HCT116 (cell line): Measurements from ENCODE around the gene CD8B2. TPM values are rescaled to one million over a fixed set of nuclear protein-coding genes. Genes with fewer than 3 reads are reported as not detected.

Experiments
- ATAC-seq: fragments of 200-7000 bp; cut with Tn5 transposase; 2 replicates; pipeline ENCODE4 v1.9.1; 2020; ENCODE audit warnings: mild to moderate bottlenecking, moderate library complexity
- BruUV-seq: library from RNA; stranded (reverse); fragments of 400-500 nt; replicated peaks from 2 replicates; lab custom pipeline; 2021; lab: Mats Ljungman, UMichigan
- CTCF ChIA-PET: fragments of 300-600 bp; sonication (Branson Sonifier 250); formaldehyde crosslinking; loops from one replicate; lab custom pipeline; 2021; ENCODE audit warnings: antibody characterized with exemption; lab: Charles Lee
- POLR2A ChIA-PET: fragments of 300-600, 350-600 bp; sonication (Branson Sonifier 250); formaldehyde crosslinking; loops from one replicate; lab custom pipeline; 2021; ENCODE audit warnings: antibody characterized with exemption; lab: Charles Lee
- RAD21 ChIA-PET, 2 experiments: fragments of 300-600 bp; sonication (Branson Sonifier 250); formaldehyde crosslinking; loops; one replicate each; lab custom pipeline; 2023; ENCODE audit warnings: low total read pairs in 2 of 2; ENCODE audit not compliant: uncharacterized antibody in 2 of 2, unreplicated experiment in 2 of 2, low non-redundant PET in 1 of 2; lab: Charles Lee
- DNase-seq: peaks from one replicate; pipeline ENCODE4 v3.0.0-alpha.2; 2010; ENCODE audit warnings: low read depth, low spot score
- H2AFZ ChIP-seq: fragments of 200-600 bp; shearing (Covaris generic), sonication (generic); 2 replicates; pipeline ENCODE4 v1.6.1; 2017; ENCODE audit warnings: low read depth, mixed run types, mixed read lengths, antibody characterized with exemption, low read length; ENCODE audit not compliant: poor library complexity, severe bottlenecking
- H3K27ac ChIP-seq: 2 replicates; pipeline ENCODE4 v1.5.1; 2012; ENCODE audit warnings: low read depth, low read length
- H3K27me3 ChIP-seq: fragments of 200-600 bp; sonication (generic); 2 replicates; pipeline ENCODE4 v1.6.1; 2016; ENCODE audit warnings: mixed run types, low read length, mixed read lengths; ENCODE audit not compliant: insufficient read depth
- H3K36me3 ChIP-seq, 2 experiments: fragments of 200-500 bp in 1 of 2; fragments of 200-600 bp in 1 of 2; sonication (Bioruptor generic) in 1 of 2; sonication (generic) in 1 of 2; 2 replicates each; pipeline versions ENCODE4 v1.5.1 to v1.6.1; 2014 to 2016; ENCODE audit warnings: low read length in 2 of 2, inconsistent platforms in 1 of 2, mixed read lengths in 1 of 2, mixed run types in 1 of 2; ENCODE audit not compliant: insufficient read depth in 2 of 2, control insufficient read depth in 1 of 2
- H3K4me1 ChIP-seq, 2 experiments: fragments of 200-600 bp in 1 of 2; sonication (generic) in 1 of 2; 2 replicates each; pipeline versions ENCODE4 v1.5.1 to v1.6.1; 2012 to 2017; ENCODE audit warnings: low read length in 2 of 2, inconsistent platforms in 1 of 2, mild to moderate bottlenecking in 1 of 2, mixed read lengths in 1 of 2, mixed run types in 1 of 2, moderate library complexity in 1 of 2; ENCODE audit not compliant: insufficient read depth in 2 of 2, control insufficient read depth in 1 of 2
- H3K4me2 ChIP-seq: fragments of 200-600 bp; sonication (generic); 2 replicates; pipeline ENCODE4 v1.6.1; 2017; ENCODE audit warnings: mixed run types, low read length, mixed read lengths
- H3K4me3 ChIP-seq, 2 experiments: fragments of 200-600 bp in 1 of 2; sonication (generic) in 1 of 2; replicated peaks in 1 of 2; 2 replicates each; pipeline ENCODE4 v1.5.1; 2011 to 2016; ENCODE audit warnings: low read length in 2 of 2, control low read depth in 1 of 2, low read depth in 1 of 2, mild to moderate bottlenecking in 1 of 2, mixed read lengths in 1 of 2, mixed run types in 1 of 2
- H3K79me2 ChIP-seq: fragments of 200-600 bp; sonication (generic); 2 replicates; pipeline ENCODE4 v1.6.1; 2017; ENCODE audit warnings: mild to moderate bottlenecking, mixed run types, low read length, moderate library complexity, mixed read lengths; ENCODE audit not compliant: insufficient read depth
- H3K9ac ChIP-seq: fragments of 200-600 bp; sonication (generic); 2 replicates; pipeline ENCODE4 v1.6.1; 2016; ENCODE audit warnings: low read length, mixed read lengths
- H3K9me2 ChIP-seq: fragments of 200-600 bp; sonication (generic), shearing (Covaris generic); 2 replicates; pipeline ENCODE4 v1.6.1; 2017; ENCODE audit warnings: mixed run types, mild to moderate bottlenecking, moderate library complexity; ENCODE audit not compliant: insufficient read depth
- H3K9me3 ChIP-seq, 2 experiments: fragments of 200-500 bp in 1 of 2; fragments of 200-600 bp in 1 of 2; sonication (Bioruptor generic) in 1 of 2; sonication (generic) in 1 of 2; 2 replicates each; pipeline ENCODE4 v1.6.1; 2014 to 2017; ENCODE audit warnings: low read length in 2 of 2, mixed read lengths in 2 of 2, inconsistent platforms in 1 of 2, low read depth in 1 of 2, mild to moderate bottlenecking in 1 of 2, mixed run types in 1 of 2, moderate library complexity in 1 of 2; ENCODE audit not compliant: control insufficient read depth in 1 of 2, insufficient read depth in 1 of 2
- H4K20me1 ChIP-seq: fragments of 200-600 bp; sonication (generic), shearing (Covaris generic); 2 replicates; pipeline ENCODE4 v1.6.1; 2017; ENCODE audit warnings: mixed run types, mild to moderate bottlenecking, moderate library complexity; ENCODE audit not compliant: insufficient read depth
- ELF1 ChIP-seq: IDR thresholded peaks from 2 replicates; pipeline ENCODE4 v1.6.1; 2012; ENCODE audit warnings: low read depth, borderline replicate concordance
- EZH2 ChIP-seq: fragments of 200-600 bp; sonication (generic); IDR thresholded peaks from 2 replicates; pipeline ENCODE4 v1.6.1; 2017; ENCODE audit warnings: antibody characterized with exemption, mixed run types
- EZH2phosphoT487 ChIP-seq: fragments of 200-600 bp; IDR thresholded peaks from 2 replicates; pipeline ENCODE4 v1.6.1; 2018; ENCODE audit warnings: antibody characterized with exemption, borderline replicate concordance
- JUND ChIP-seq: IDR thresholded peaks from 2 replicates; pipeline ENCODE4 v1.6.1; 2012
- POLR2A ChIP-seq: IDR thresholded peaks from 2 replicates; pipeline ENCODE4 v1.7.0; 2011; ENCODE audit warnings: borderline replicate concordance; ENCODE audit not compliant: insufficient read depth, insufficient read length; ENCODE audit errors: extremely low read depth
- POLR2AphosphoS5 ChIP-seq: IDR thresholded peaks from 2 replicates; pipeline ENCODE4 v1.6.1; 2011; ENCODE audit warnings: mild to moderate bottlenecking, low read depth, low read length, moderate library complexity
- intact Hi-C: fragments of 100-400 bp; cut with micrococcal nuclease; formaldehyde crosslinking; loops from 2 replicates; pipeline ENCODE4 v1.10.0; 2022
- total RNA-seq: library from RNA; stranded (reverse); gene quantifications from one replicate; pipeline ENCODE4 v1.2.1, GENCODE V29; 2021; ENCODE audit not compliant: unreplicated experiment
- TF ChIP-seq, protein P1 (sequence below): IDR thresholded peaks from 2 replicates; pipeline ENCODE4 v1.6.1; 2012
- TF ChIP-seq, protein P2 (sequence below): IDR thresholded peaks from 2 replicates; pipeline ENCODE4 v1.6.1; 2012; ENCODE audit warnings: low read depth
- TF ChIP-seq, protein P3 (sequence below): IDR thresholded peaks from 2 replicates; pipeline ENCODE4 v1.6.1; 2011; ENCODE audit warnings: mild to moderate bottlenecking, low read length, moderate library complexity; ENCODE audit not compliant: insufficient replicate concordance; ENCODE audit errors: extremely low read depth
- TF ChIP-seq, protein P4 (sequence below), 3 experiments: fragments of 200-600 bp in 1 of 3; sonication (generic) in 1 of 3; IDR thresholded peaks in 2 of 3; conservative IDR thresholded peaks in 1 of 3; 2 replicates each; pipeline ENCODE4 v1.5.1; 2012 to 2017; ENCODE audit warnings: low read depth in 2 of 3, low read length in 2 of 3, antibody characterized with exemption in 1 of 3, borderline replicate concordance in 1 of 3, control low read depth in 1 of 3, mild to moderate bottlenecking in 1 of 3, mixed read lengths in 1 of 3, mixed run types in 1 of 3, moderate library complexity in 1 of 3; ENCODE audit not compliant: insufficient read depth in 1 of 3

The CD8B2 gene
- total RNA-seq, 1 experiment from 2014 or later: not detected

DNA sequence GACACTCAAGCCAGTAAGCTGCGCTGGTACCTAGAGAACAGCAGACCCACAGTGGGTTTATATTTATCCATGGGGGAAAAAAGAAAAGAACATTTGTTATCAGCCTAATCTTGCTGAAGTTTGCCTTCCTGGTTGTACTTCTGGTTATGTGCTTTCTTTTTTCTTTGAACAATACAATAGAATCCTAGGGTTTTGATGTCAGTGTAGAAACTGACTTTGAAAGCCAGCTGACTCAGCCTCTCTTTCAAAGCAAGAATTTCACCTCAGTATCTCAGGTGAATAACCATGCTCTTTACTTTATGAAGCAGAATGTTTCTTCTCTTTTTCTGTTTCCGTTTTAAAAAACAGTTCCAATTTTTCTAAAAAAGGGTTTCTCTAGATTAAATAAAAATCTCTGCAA is 78.4 kb downstream of the CD8B2 start:
- H2AFZ ChIP-seq: no peak overlapping the region

More for the DNA sequence above, 78.4 kb downstream of the CD8B2 start:
- H3K4me2 ChIP-seq: no peak overlapping the region
- DNase-seq (no peak), ATAC-seq (no peak)
- H3K9ac ChIP-seq: no peak overlapping the region
- peaks cover 9% of the 10 kb centered on the region; the same call in 1 of the 2 replicates for H3K27me3 ChIP-seq
- no peak overlapping the region for H3K27ac ChIP-seq
- H3K9me3 ChIP-seq: no peaks in the 10 kb centered on the region
- ChIA-PET CTCF (interaction anchor here (0.5 to 4.2 kb wide), 2 partner anchors 17 to 992 kb away, joined by 5 to 45 read pairs; no protein-coding TSS in a partner anchor), POLR2A (no interaction called here), RAD21 (no interaction called here)
- H3K79me2 ChIP-seq: no peaks in the 10 kb centered on the region
- intact Hi-C loops: no loop called here
- BruUV-seq: no TSS peak
- TF ChIP-seq JUND (no peak), POLR2A (no peak), ELF1 (no peak), EZH2phosphoT487 (no peak), POLR2AphosphoS5 (no peak), EZH2 (no peak)
- TF ChIP-seq, protein P1, sequence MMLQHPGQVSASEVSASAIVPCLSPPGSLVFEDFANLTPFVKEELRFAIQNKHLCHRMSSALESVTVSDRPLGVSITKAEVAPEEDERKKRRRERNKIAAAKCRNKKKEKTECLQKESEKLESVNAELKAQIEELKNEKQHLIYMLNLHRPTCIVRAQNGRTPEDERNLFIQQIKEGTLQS: no peak
- TF ChIP-seq, protein P2, sequence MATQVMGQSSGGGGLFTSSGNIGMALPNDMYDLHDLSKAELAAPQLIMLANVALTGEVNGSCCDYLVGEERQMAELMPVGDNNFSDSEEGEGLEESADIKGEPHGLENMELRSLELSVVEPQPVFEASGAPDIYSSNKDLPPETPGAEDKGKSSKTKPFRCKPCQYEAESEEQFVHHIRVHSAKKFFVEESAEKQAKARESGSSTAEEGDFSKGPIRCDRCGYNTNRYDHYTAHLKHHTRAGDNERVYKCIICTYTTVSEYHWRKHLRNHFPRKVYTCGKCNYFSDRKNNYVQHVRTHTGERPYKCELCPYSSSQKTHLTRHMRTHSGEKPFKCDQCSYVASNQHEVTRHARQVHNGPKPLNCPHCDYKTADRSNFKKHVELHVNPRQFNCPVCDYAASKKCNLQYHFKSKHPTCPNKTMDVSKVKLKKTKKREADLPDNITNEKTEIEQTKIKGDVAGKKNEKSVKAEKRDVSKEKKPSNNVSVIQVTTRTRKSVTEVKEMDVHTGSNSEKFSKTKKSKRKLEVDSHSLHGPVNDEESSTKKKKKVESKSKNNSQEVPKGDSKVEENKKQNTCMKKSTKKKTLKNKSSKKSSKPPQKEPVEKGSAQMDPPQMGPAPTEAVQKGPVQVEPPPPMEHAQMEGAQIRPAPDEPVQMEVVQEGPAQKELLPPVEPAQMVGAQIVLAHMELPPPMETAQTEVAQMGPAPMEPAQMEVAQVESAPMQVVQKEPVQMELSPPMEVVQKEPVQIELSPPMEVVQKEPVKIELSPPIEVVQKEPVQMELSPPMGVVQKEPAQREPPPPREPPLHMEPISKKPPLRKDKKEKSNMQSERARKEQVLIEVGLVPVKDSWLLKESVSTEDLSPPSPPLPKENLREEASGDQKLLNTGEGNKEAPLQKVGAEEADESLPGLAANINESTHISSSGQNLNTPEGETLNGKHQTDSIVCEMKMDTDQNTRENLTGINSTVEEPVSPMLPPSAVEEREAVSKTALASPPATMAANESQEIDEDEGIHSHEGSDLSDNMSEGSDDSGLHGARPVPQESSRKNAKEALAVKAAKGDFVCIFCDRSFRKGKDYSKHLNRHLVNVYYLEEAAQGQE: no peak
- TF ChIP-seq, protein P3, sequence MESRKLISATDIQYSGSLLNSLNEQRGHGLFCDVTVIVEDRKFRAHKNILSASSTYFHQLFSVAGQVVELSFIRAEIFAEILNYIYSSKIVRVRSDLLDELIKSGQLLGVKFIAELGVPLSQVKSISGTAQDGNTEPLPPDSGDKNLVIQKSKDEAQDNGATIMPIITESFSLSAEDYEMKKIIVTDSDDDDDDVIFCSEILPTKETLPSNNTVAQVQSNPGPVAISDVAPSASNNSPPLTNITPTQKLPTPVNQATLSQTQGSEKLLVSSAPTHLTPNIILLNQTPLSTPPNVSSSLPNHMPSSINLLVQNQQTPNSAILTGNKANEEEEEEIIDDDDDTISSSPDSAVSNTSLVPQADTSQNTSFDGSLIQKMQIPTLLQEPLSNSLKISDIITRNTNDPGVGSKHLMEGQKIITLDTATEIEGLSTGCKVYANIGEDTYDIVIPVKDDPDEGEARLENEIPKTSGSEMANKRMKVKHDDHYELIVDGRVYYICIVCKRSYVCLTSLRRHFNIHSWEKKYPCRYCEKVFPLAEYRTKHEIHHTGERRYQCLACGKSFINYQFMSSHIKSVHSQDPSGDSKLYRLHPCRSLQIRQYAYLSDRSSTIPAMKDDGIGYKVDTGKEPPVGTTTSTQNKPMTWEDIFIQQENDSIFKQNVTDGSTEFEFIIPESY: no peak
- TF ChIP-seq, protein P4, sequence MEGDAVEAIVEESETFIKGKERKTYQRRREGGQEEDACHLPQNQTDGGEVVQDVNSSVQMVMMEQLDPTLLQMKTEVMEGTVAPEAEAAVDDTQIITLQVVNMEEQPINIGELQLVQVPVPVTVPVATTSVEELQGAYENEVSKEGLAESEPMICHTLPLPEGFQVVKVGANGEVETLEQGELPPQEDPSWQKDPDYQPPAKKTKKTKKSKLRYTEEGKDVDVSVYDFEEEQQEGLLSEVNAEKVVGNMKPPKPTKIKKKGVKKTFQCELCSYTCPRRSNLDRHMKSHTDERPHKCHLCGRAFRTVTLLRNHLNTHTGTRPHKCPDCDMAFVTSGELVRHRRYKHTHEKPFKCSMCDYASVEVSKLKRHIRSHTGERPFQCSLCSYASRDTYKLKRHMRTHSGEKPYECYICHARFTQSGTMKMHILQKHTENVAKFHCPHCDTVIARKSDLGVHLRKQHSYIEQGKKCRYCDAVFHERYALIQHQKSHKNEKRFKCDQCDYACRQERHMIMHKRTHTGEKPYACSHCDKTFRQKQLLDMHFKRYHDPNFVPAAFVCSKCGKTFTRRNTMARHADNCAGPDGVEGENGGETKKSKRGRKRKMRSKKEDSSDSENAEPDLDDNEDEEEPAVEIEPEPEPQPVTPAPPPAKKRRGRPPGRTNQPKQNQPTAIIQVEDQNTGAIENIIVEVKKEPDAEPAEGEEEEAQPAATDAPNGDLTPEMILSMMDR (IDR thresholded peaks at IDR 0.05 in 2 of 3, conservative IDR thresholded peaks at IDR 0.05 in 1 of 3; ENCODE audit: borderline replicate concordance in 1 of 3, insufficient read depth in 1 of 3, low read depth in 2 of 3, low read length in 2 of 3): no peak
- no peak overlapping the region for H3K4me3 ChIP-seq
- no peaks in the 10 kb centered on the region for H3K36me3 ChIP-seq
- H3K9me2 ChIP-seq: no peaks in the 10 kb centered on the region
- no peaks in the 10 kb centered on the region for H4K20me1 ChIP-seq
- H3K4me1 ChIP-seq: no peaks in the 10 kb centered on the region
